DND-41 (cell line): ENCODE measurements around the gene MCHR1.

Experiments
- ATAC-seq: fragments of 200-7000 bp; cut with Tn5 transposase; 3 replicates; pipeline ENCODE4 v1.9.1; 2021; ENCODE audit warnings: low read depth; ENCODE audit not compliant: insufficient read depth
- DNase-seq: peaks from one replicate; pipeline ENCODE4 v3.0.0-alpha.2; 2020
- H2AFZ ChIP-seq: 2 replicates; pipeline ENCODE4 v1.6.0; 2012; ENCODE audit warnings: low read depth, low read length
- H3K27ac ChIP-seq: 2 replicates; pipeline ENCODE4 v1.5.1; 2012; ENCODE audit warnings: low read length, inconsistent platforms
- H3K27me3 ChIP-seq: fragments of 200-600 bp; sonication (generic); 2 replicates; pipeline ENCODE4 v1.6.0; 2012; ENCODE audit warnings: low read length, mild to moderate bottlenecking, inconsistent platforms; ENCODE audit not compliant: insufficient read depth, poor library complexity
- H3K36me3 ChIP-seq: 2 replicates; pipeline ENCODE4 v1.5.1; 2012; ENCODE audit warnings: low read length, inconsistent platforms; ENCODE audit not compliant: insufficient read depth
- H3K4me1 ChIP-seq: 2 replicates; pipeline ENCODE4 v1.5.1; 2012; ENCODE audit warnings: mild to moderate bottlenecking, low read length; ENCODE audit not compliant: insufficient read depth
- H3K4me2 ChIP-seq: 2 replicates; pipeline ENCODE4 v1.6.0; 2012; ENCODE audit warnings: mild to moderate bottlenecking, moderate library complexity, low read length, inconsistent platforms; ENCODE audit not compliant: insufficient read depth
- H3K4me3 ChIP-seq, 2 experiments: fragments of 200-600 bp in 1 of 2; shearing (Covaris generic) in 1 of 2; 2 replicates each; pipeline ENCODE4 v1.5.1; 2012 to 2016; ENCODE audit warnings: inconsistent platforms in 2 of 2, low read length in 2 of 2, mild to moderate bottlenecking in 2 of 2, low read depth in 1 of 2, moderate library complexity in 1 of 2
- H3K79me2 ChIP-seq: 2 replicates; pipeline ENCODE4 v1.6.0; 2012; ENCODE audit warnings: low read length, inconsistent platforms; ENCODE audit not compliant: insufficient read depth
- H3K9ac ChIP-seq: 2 replicates; pipeline ENCODE4 v1.6.0; 2012; ENCODE audit warnings: low read depth, mild to moderate bottlenecking, inconsistent platforms, low read length, moderate library complexity
- H3K9me3 ChIP-seq: 2 replicates; pipeline ENCODE4 v1.5.1; 2012; ENCODE audit warnings: low read length, moderate library complexity, mild to moderate bottlenecking, inconsistent platforms; ENCODE audit not compliant: insufficient read depth, severe bottlenecking
- H4K20me1 ChIP-seq: 2 replicates; pipeline ENCODE4 v1.6.0; 2012; ENCODE audit warnings: low read length; ENCODE audit not compliant: insufficient read depth
- CTCF ChIP-seq: IDR thresholded peaks from 2 replicates; pipeline ENCODE4 v1.5.1; 2012; ENCODE audit warnings: borderline replicate concordance, low read length, moderate library complexity, mild to moderate bottlenecking; ENCODE audit not compliant: poor library complexity, severe bottlenecking; ENCODE audit errors: extremely low read depth
- EZH2 ChIP-seq: IDR thresholded peaks from 3 replicates; pipeline ENCODE4 v1.6.1; 2012; ENCODE audit warnings: borderline replicate concordance, low read depth, mild to moderate bottlenecking, moderate library complexity, low read length, inconsistent platforms; ENCODE audit not compliant: severe bottlenecking

MCHR1 gene

GRCh38 chr22:40648386-40648785, 30.9 kb upstream of the MCHR1 start:
- no peaks in the 10 kb centered on the region for H4K20me1 ChIP-seq

GRCh38 chr22:40651057-40651456, 28.2 kb upstream of the MCHR1 start:
- H3K4me2 ChIP-seq, result no peak overlapping the region
- H3K79me2 ChIP-seq, result no peaks in the 10 kb centered on the region
- H3K27me3 ChIP-seq, result no peaks in the 10 kb centered on the region
- H4K20me1 ChIP-seq, result no peaks in the 10 kb centered on the region
- DNase-seq (no peak), ATAC-seq (no peak)
- no peak overlapping the region for H3K9ac ChIP-seq
- TF ChIP-seq CTCF (no peak), EZH2 (no peak)
- H2AFZ ChIP-seq, result 0 out of 2 replicates have a peak overlapping the region, but pooled peaks have one; percentile 21
- no peaks in the 10 kb centered on the region for H3K36me3 ChIP-seq
- H3K27ac ChIP-seq, result no peak overlapping the region
- H3K4me3 ChIP-seq, result no peak overlapping the region
- no peaks in the 10 kb centered on the region for H3K9me3 ChIP-seq
- H3K4me1 ChIP-seq, result peaks cover 6% of the 10 kb centered on the region

More at GRCh38 chr22:40648386-40648785, 30.9 kb upstream of the MCHR1 start:
- Histone ChIP-seq H3K79me2 (no peaks in the 10 kb centered on the region), H3K27ac (no peak overlapping the region), H3K9ac (no peak overlapping the region), H3K4me2 (no peak overlapping the region), H3K9me3 (no peaks in the 10 kb centered on the region), H3K27me3 (no peaks in the 10 kb centered on the region), H3K36me3 (no peaks in the 10 kb centered on the region), H3K4me1 (peaks cover 9% of the 10 kb centered on the region), H3K4me3 (no peak overlapping the region), H2AFZ (no peak overlapping the region)
- DNase-seq, result no peak
- no peak for TF ChIP-seq EZH2
- no peak for TF ChIP-seq CTCF
- no peak for ATAC-seq

GRCh38 chr22:40651563-40652501, 27.5 kb upstream of the MCHR1 start:
- H3K9ac ChIP-seq, result no peak overlapping the region
- DNase-seq (no peak), ATAC-seq (0 out of 3 replicates have a peak, but pooled peaks have one; percentile 19)
- H3K9me3 ChIP-seq, result no peaks in the 10 kb centered on the region
- H3K27me3 ChIP-seq, result no peaks in the 10 kb centered on the region
- no peaks in the 10 kb centered on the region for H3K4me1 ChIP-seq
- no peaks in the 10 kb centered on the region for H3K79me2 ChIP-seq
- H2AFZ ChIP-seq, result 0 out of 2 replicates have a peak overlapping the region, but pooled peaks have one; percentile 21
- H4K20me1 ChIP-seq, result no peaks in the 10 kb centered on the region
- no peaks in the 10 kb centered on the region for H3K36me3 ChIP-seq
- no peak overlapping the region for H3K4me2 ChIP-seq
- H3K27ac ChIP-seq, result no peak overlapping the region
- no peak for TF ChIP-seq EZH2
- no peak for TF ChIP-seq CTCF
- H3K4me3 ChIP-seq, result no peak overlapping the region
